Pancreas (tissue), 10 donors: ENCODE results near the gene HDAC4. TPM values are rescaled to one million over a fixed set of nuclear protein-coding genes. Genes with fewer than 3 reads are reported as not detected.

Experiments
- ATAC-seq, 4 donors: fragments of 200-7000 bp; cut with Tn5 transposase; one replicate each; pipeline versions ENCODE4 v1.8.0 to v1.9.1; 2020; ENCODE audit warnings: mild to moderate bottlenecking in 4 of 4, moderate library complexity in 4 of 4
- DNase-seq, 6 donors: peaks; one replicate each; pipeline ENCODE4 v3.0.0-alpha.2; 2020
- FAIRE-seq: peaks from 2 replicates; lab custom pipeline; 2012; peaks lifted over from hg19 to GRCh38; lab: Jason Lieb, UNC
- H3K27ac ChIP-seq, 4 donors: fragments of 200-600 bp; sonication (generic); 1 replicate in 3 of 4; 2 replicates in 1 of 4; pipeline versions ENCODE4 v1.5.0 to v1.8.0; 2020
- H3K27me3 ChIP-seq, 4 donors: fragments of 200-600 bp; one replicate each; pipeline ENCODE4 v1.8.0; 2021
- H3K36me3 ChIP-seq, 3 donors: fragments of 200-600 bp; sonication (generic) in 1 of 3; one replicate each; pipeline versions ENCODE4 v1.5.0 to v1.8.0; 2020 to 2021
- H3K4me1 ChIP-seq, 3 donors: fragments of 200-600 bp; one replicate each; pipeline ENCODE4 v1.8.0; 2021
- H3K4me3 ChIP-seq, 4 donors: fragments of 200-600 bp; sonication (generic) in 2 of 4; one replicate each; pipeline versions ENCODE4 v1.5.0 to v1.8.0; 2020 to 2021
- H3K9me3 ChIP-seq, 4 donors: fragments of 200-600 bp; one replicate each; pipeline ENCODE4 v1.8.0; 2021
- CTCF ChIP-seq, 4 donors: fragments of 200-600 bp; sonication (generic) in 3 of 4; IDR thresholded peaks; one replicate each; pipeline versions ENCODE4 v1.5.0 to v1.8.0; 2021; ENCODE audit warnings: antibody characterized with exemption in 4 of 4
- WGBS, 2 donors: extraction: QIAGEN DNeasy Blood & Tissue Kit; methylation state at CpG; one replicate each; pipeline ENCODE4 v1.1.7; 2013; 5-methylcytosine and 5-hydroxymethylcytosine counted together
- intact Hi-C, 3 donors: fragments of 100-400 bp; cut with DNase I; formaldehyde crosslinking; loops; one replicate each; pipeline versions ENCODE4 v1.11.1 to v1.14.2; 2022
- polyA plus RNA-seq, 2 donors: library from polyadenylated mRNA; stranded (reverse); fragments of 200-250 nt; gene quantifications; one replicate each; pipeline ENCODE4 v1.2.3, GENCODE V29; 2013
- total RNA-seq, 6 donors: library from RNA; stranded (reverse); fragmentation: NEBNext Ultra II Directional in 4 of 6; extraction: Animal tissue kit (Norgen Biotek cat#: 25700) in 4 of 6; gene quantifications; one replicate each; pipeline versions ENCODE4 v1.2.1 to v1.2.4, GENCODE V29; 2021 to 2023
- donor health status: healthy with polysubstance abuse.
- donor health status: DM: no; HTN: no; CAD: no; lungs with moderate emphysema.
- donor health status: DM: no; HTN: no; CAD: no.
- donor health status: control.
- donor health status: control.
- donor health status: Bipolar disorder and iron deficiency.
- donor health status: DM: yes; HTN: yes; CAD: no.
- donor health status: DM: no; HTN: no; CAD: no.
- donor health status: DM: no; HTN: no; CAD: no.
- donor health status: DM: yes; HTN: yes; CAD: no.

The HDAC4 gene
- total and polyA plus RNA-seq, 8 donors, result 8.2 to 31.8 (median 16.6) TPM

GRCh38 chr2:239025096-239025801 lies 375.6 kb downstream of the HDAC4 start:
- Histone ChIP-seq H3K36me3 (no peaks in the 10 kb centered on the region), H3K27me3 (no peaks in the 10 kb centered on the region), H3K27ac (no peak overlapping the region), H3K4me1 (no peaks in the 10 kb centered on the region), H3K4me3 (no peak overlapping the region), H3K9me3 (no peaks in the 10 kb centered on the region)
- FAIRE-seq (no peak), ATAC-seq (no peak), DNase-seq (no peak)
- TF ChIP-seq CTCF (IDR thresholded peaks at IDR 0.05), result no peak
- 65 to 68% methylated on average over 19 to 20 of the region's 20 CpGs for WGBS, 2 donors
- intact Hi-C loops, result no loop called here

DNA sequence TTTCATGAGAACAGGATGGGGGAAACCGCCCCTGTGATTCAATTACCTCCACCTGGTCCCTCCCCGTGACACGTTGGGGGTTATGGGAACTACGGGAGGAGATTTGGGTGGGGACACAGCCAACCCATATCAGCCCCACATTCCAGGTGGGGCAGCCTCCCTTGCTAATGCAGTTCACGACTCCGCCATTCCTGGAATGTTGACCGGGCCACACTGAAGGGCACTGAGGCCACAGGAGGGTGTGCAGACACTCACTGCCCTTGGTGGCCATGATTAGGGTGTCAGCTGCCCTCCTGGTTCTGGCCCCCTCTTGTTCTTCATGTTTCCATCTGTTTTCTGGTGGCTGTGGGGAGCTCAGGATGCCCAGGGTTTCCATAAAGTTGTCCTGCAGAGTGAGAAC lies 376.6 kb downstream of the HDAC4 start:
- 65 to 66% methylated on average over 7 of the region's 7 CpGs for WGBS, 2 donors

DNA sequence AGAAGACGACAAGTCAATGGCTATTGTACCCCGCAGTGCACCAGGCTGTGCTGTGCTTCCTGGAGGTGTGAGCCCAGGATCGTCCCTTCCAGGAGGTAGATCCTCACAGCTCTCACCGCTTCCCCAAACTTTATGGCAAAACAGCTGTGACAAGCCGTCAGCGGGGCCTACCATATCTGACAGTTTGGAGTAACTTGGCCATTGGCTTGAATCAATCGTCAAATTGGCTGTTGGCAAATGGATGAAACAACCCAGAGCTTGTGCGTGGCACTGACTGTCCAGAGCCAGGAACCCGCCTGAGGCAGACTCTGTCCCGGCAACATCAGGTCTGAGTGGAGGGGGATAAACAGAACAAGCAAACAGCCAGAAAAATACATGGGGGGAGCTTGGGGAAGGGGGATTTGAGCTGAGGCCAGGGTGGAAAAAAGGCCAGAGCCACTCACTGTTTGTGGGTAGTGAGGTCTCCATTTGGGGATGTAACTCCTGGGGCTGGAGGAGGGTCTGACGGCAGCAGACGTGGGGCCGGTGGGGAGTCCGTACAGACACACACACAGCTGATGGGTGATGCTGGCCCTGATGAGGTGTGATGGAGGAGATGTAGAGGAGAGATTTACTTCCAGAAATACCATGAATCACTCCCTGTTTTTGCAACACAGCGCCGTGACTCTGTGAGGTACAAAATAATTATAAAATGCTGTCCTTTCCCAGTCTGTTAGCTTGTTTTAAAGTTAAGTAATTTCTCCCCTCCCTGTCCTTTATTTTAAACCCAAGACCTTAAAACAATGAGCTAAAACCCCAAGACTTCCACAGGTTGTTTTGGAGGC lies 378.2 kb downstream of the HDAC4 start:
- ATAC-seq, result no peak
- Histone ChIP-seq H3K4me1 (no peaks in the 10 kb centered on the region), H3K9me3 (no peaks in the 10 kb centered on the region), H3K27me3 (no peaks in the 10 kb centered on the region), H3K36me3 (no peaks in the 10 kb centered on the region), H3K27ac (no peak overlapping the region), H3K4me3 (no peak overlapping the region)
- intact Hi-C loops, result no loop called here
- no peak for DNase-seq
- no peak for FAIRE-seq
- no peak for TF ChIP-seq CTCF (IDR thresholded peaks at IDR 0.05)
- 71 to 79% methylated on average over 16 of the region's 16 CpGs for WGBS, 2 donors

More for the DNA sequence above, 376.6 kb downstream of the HDAC4 start:
- Histone ChIP-seq H3K36me3 (no peaks in the 10 kb centered on the region), H3K27me3 (no peaks in the 10 kb centered on the region), H3K4me3 (no peak overlapping the region), H3K4me1 (no peaks in the 10 kb centered on the region), H3K27ac (no peak overlapping the region), H3K9me3 (no peaks in the 10 kb centered on the region)
- intact Hi-C loops, result no loop called here
- TF ChIP-seq CTCF (IDR thresholded peaks at IDR 0.05), result no peak
- FAIRE-seq, result no peak
- no peak for ATAC-seq
- DNase-seq, result no peak

GRCh38 chr2:239021651-239022436 lies 379.0 kb downstream of the HDAC4 start:
- intact Hi-C loops, result no loop called here
- ATAC-seq (no peak), DNase-seq (no peak), FAIRE-seq (no peak)
- Histone ChIP-seq H3K36me3 (no peaks in the 10 kb centered on the region), H3K4me1 (no peaks in the 10 kb centered on the region), H3K9me3 (no peaks in the 10 kb centered on the region), H3K27me3 (no peaks in the 10 kb centered on the region), H3K27ac (no peak overlapping the region), H3K4me3 (no peak overlapping the region)
- TF ChIP-seq CTCF (IDR thresholded peaks at IDR 0.05), result no peak
- 64 to 71% methylated on average over 18 of the region's 18 CpGs for WGBS, 2 donors
